Neural cell (in vitro differentiated cells): ENCODE results near the gene LPIN1. TPM values are rescaled to one million over a fixed set of nuclear protein-coding genes. Genes with fewer than 3 reads are reported as not detected.
"Not testable (repeated sequence)": the region's sequence is repeated elsewhere in the genome, so short reads cannot be mapped to it uniquely, and the experiment has no call there.

Experiments used
- H2AFZ ChIP-seq: fragments of 200-600, 300-800 bp; sonication (generic), shearing (Covaris generic); 2 replicates; pipeline ENCODE4 v1.6.0; 2014; ENCODE audit warnings: low read depth, mild to moderate bottlenecking, antibody characterized with exemption, low read length, moderate library complexity
- H3F3A ChIP-seq: fragments of 200-600 bp; shearing (Covaris generic); 2 replicates; pipeline ENCODE4 v1.6.1; 2016; ENCODE audit warnings: mild to moderate bottlenecking, moderate library complexity, mixed read lengths, antibody characterized with exemption, low read length; ENCODE audit not compliant: insufficient read depth, poor library complexity, severe bottlenecking
- H3K27ac ChIP-seq: fragments of 200-600, 300-800 bp; sonication (generic), shearing (Covaris generic); 2 replicates; pipeline ENCODE4 v1.5.1; 2014; ENCODE audit warnings: mild to moderate bottlenecking, low read length, moderate library complexity
- H3K27me3 ChIP-seq: fragments of 300-800, 200-600 bp; sonication (generic), shearing (Covaris generic); 2 replicates; pipeline ENCODE4 v1.6.0; 2014; ENCODE audit warnings: mild to moderate bottlenecking, low read depth, low read length, moderate library complexity; ENCODE audit not compliant: insufficient read depth
- H3K36me3 ChIP-seq: fragments of 300-800, 200-600 bp; sonication (generic), shearing (Covaris generic); 2 replicates; pipeline ENCODE4 v1.5.1; 2014; ENCODE audit warnings: mild to moderate bottlenecking, antibody characterized with exemption, low read length, moderate library complexity; ENCODE audit not compliant: insufficient read depth
- H3K4me2 ChIP-seq: fragments of 300-800, 200-600 bp; sonication (generic), shearing (Covaris generic); 2 replicates; pipeline ENCODE4 v1.6.0; 2014; ENCODE audit warnings: mild to moderate bottlenecking, low read length
- H3K4me3 ChIP-seq: fragments of 300-800, 200-600 bp; sonication (generic), shearing (Covaris generic); 2 replicates; pipeline ENCODE4 v1.5.1; 2014; ENCODE audit warnings: mild to moderate bottlenecking, low read length, moderate library complexity
- H3K79me2 ChIP-seq: fragments of 200-600 bp; shearing (Covaris generic); replicated peaks from 2 replicates; pipeline ENCODE4 v1.6.0; 2014; ENCODE audit warnings: mild to moderate bottlenecking, low read length, moderate library complexity; ENCODE audit not compliant: insufficient read depth
- H3K9ac ChIP-seq: fragments of 300-800, 200-600 bp; sonication (generic), shearing (Covaris generic); 2 replicates; pipeline ENCODE4 v1.6.1; 2016; ENCODE audit warnings: mild to moderate bottlenecking, low read length, mixed read lengths
- H3K9me2 ChIP-seq: fragments of 200-600 bp; shearing (Covaris generic); 2 replicates; pipeline ENCODE4 v1.6.1; 2016; ENCODE audit warnings: mild to moderate bottlenecking, low read length, mixed read lengths; ENCODE audit not compliant: insufficient read depth
- H3K9me3 ChIP-seq: fragments of 200-600, 300-800 bp; sonication (generic), shearing (Covaris generic); 2 replicates; pipeline ENCODE4 v1.6.1; 2016; ENCODE audit warnings: mild to moderate bottlenecking, mixed run types, low read length, moderate library complexity, mixed read lengths
- H4K20me1 ChIP-seq: fragments of 200-600 bp; shearing (Covaris generic); 2 replicates; pipeline ENCODE4 v1.6.1; 2016; ENCODE audit warnings: mild to moderate bottlenecking, mixed run types; ENCODE audit not compliant: insufficient read depth
- EP300 ChIP-seq: fragments of 450-650 bp; conservative IDR thresholded peaks from 2 replicates; pipeline ENCODE4 v1.6.1; 2014; ENCODE audit warnings: antibody characterized with exemption, mild to moderate bottlenecking, moderate library complexity; ENCODE audit not compliant: poor library complexity, severe bottlenecking
- EZH2 ChIP-seq: fragments of 200-600, 300-800 bp; shearing (Covaris generic), sonication (generic); IDR thresholded peaks from 2 replicates; pipeline ENCODE4 v1.6.1; 2014; ENCODE audit warnings: antibody characterized with exemption, low read length, borderline replicate concordance, mild to moderate bottlenecking; ENCODE audit not compliant: insufficient read depth, poor library complexity, severe bottlenecking
- MXI1 ChIP-seq: fragments of 450-650 bp; conservative IDR thresholded peaks from 2 replicates; pipeline ENCODE4 v1.6.1; 2014; ENCODE audit warnings: antibody characterized with exemption, mild to moderate bottlenecking; ENCODE audit not compliant: poor library complexity, severe bottlenecking
- POLR2AphosphoS5 ChIP-seq: IDR thresholded peaks from 2 replicates; pipeline ENCODE4 v1.6.1; 2012
- RAD21 ChIP-seq: fragments of 450-650 bp; conservative IDR thresholded peaks from 2 replicates; pipeline ENCODE4 v1.6.1; 2014; ENCODE audit warnings: antibody characterized with exemption, mild to moderate bottlenecking, moderate library complexity
- SMC3 ChIP-seq: fragments of 450-650 bp; conservative IDR thresholded peaks from 2 replicates; pipeline ENCODE4 v1.6.1; 2014; ENCODE audit warnings: antibody characterized with exemption, mild to moderate bottlenecking, moderate library complexity; ENCODE audit not compliant: poor library complexity
- TAF1 ChIP-seq: IDR thresholded peaks from 2 replicates; pipeline ENCODE4 v1.6.1; 2012; ENCODE audit warnings: low read depth
- polyA plus RNA-seq: library from polyadenylated mRNA; depleted of rRNA; stranded (reverse); fragments of >200 nt; gene quantifications from 2 replicates; pipeline ENCODE4 v1.2.3, GENCODE V29; 2014
- TF ChIP-seq, protein P1 (sequence below): fragments of 450-650 bp; IDR thresholded peaks from 2 replicates; pipeline ENCODE4 v1.5.1; 2014; ENCODE audit warnings: antibody characterized with exemption, mild to moderate bottlenecking, moderate library complexity; ENCODE audit not compliant: poor library complexity, severe bottlenecking
- TF ChIP-seq, protein P2 (sequence below): IDR thresholded peaks from 2 replicates; pipeline ENCODE4 v1.6.1; 2012; ENCODE audit warnings: borderline replicate concordance

Gene LPIN1
- polyA plus RNA-seq, 1 donor from 2014 or later = 47.5 TPM

DNA sequence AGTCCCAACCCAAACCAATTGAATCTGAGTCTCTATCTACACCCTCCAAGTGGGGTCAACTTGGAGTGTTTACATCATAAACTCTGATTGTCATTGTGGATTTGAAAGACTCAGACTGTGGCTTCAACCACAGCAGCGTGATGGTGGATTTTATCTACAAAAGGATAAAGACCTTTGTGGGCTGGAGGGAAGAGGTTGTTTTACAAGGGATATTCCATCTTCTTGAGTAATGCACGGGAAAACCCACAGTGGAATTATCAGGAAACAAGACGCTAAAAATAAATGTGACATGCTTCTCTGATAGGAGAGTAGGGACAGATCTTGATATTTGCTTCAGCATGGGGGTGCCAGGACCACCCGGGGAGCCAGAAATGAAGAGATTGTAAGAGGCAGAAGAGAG is 93.5 kb downstream of the LPIN1 start:
- H3K9ac ChIP-seq = no peak overlapping the region
- no peak for TF ChIP-seq MXI1
- no peaks in the 10 kb centered on the region for H3F3A ChIP-seq
- no peaks in the 10 kb centered on the region for H3K9me3 ChIP-seq
- H3K79me2 ChIP-seq = no peaks in the 10 kb centered on the region
- no peak overlapping the region for H3K4me3 ChIP-seq
- H3K4me2 ChIP-seq = no peak overlapping the region
- no peaks in the 10 kb centered on the region for H3K9me2 ChIP-seq
- no peaks in the 10 kb centered on the region for H3K27me3 ChIP-seq
- no peaks in the 10 kb centered on the region for H4K20me1 ChIP-seq
- no peak overlapping the region for H2AFZ ChIP-seq
- no peak overlapping the region for H3K27ac ChIP-seq
- H3K36me3 ChIP-seq = no peaks in the 10 kb centered on the region

DNA sequence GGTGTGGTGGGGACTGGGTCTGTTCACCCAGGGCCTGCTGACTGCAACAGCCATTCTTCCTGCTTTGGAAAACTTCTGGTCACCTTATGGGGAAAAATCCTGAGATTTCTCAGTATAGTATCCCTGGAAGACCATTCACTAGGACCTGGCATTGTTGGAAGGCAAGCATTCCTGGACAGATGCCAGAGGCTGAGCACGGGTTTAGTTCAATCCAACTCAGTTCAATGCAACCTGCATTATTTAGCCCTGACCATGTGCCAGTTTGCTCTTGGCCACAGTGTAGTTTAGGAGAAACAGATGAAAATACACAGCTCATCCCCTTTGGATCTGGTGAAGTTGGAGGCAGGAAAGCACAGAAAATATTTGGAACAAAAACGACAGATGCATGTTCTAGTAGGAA is 95.9 kb downstream of the LPIN1 start:
- H3K9me2 ChIP-seq = no peaks in the 10 kb centered on the region
- H3F3A ChIP-seq = no peaks in the 10 kb centered on the region
- no peaks in the 10 kb centered on the region for H3K27me3 ChIP-seq
- H2AFZ ChIP-seq = no peak overlapping the region
- H3K9me3 ChIP-seq = no peaks in the 10 kb centered on the region
- no peak overlapping the region for H3K4me2 ChIP-seq
- no peak overlapping the region for H3K27ac ChIP-seq
- H3K4me3 ChIP-seq = no peak overlapping the region
- H3K9ac ChIP-seq = no peak overlapping the region
- TF ChIP-seq MXI1 (no peak), TAF1 (no peak), EP300 (no peak), EZH2 (no peak), RAD21 (no peak), POLR2AphosphoS5 (no peak), SMC3 (no peak)
- TF ChIP-seq, protein P1, sequence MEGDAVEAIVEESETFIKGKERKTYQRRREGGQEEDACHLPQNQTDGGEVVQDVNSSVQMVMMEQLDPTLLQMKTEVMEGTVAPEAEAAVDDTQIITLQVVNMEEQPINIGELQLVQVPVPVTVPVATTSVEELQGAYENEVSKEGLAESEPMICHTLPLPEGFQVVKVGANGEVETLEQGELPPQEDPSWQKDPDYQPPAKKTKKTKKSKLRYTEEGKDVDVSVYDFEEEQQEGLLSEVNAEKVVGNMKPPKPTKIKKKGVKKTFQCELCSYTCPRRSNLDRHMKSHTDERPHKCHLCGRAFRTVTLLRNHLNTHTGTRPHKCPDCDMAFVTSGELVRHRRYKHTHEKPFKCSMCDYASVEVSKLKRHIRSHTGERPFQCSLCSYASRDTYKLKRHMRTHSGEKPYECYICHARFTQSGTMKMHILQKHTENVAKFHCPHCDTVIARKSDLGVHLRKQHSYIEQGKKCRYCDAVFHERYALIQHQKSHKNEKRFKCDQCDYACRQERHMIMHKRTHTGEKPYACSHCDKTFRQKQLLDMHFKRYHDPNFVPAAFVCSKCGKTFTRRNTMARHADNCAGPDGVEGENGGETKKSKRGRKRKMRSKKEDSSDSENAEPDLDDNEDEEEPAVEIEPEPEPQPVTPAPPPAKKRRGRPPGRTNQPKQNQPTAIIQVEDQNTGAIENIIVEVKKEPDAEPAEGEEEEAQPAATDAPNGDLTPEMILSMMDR = no peak
- TF ChIP-seq, protein P2, sequence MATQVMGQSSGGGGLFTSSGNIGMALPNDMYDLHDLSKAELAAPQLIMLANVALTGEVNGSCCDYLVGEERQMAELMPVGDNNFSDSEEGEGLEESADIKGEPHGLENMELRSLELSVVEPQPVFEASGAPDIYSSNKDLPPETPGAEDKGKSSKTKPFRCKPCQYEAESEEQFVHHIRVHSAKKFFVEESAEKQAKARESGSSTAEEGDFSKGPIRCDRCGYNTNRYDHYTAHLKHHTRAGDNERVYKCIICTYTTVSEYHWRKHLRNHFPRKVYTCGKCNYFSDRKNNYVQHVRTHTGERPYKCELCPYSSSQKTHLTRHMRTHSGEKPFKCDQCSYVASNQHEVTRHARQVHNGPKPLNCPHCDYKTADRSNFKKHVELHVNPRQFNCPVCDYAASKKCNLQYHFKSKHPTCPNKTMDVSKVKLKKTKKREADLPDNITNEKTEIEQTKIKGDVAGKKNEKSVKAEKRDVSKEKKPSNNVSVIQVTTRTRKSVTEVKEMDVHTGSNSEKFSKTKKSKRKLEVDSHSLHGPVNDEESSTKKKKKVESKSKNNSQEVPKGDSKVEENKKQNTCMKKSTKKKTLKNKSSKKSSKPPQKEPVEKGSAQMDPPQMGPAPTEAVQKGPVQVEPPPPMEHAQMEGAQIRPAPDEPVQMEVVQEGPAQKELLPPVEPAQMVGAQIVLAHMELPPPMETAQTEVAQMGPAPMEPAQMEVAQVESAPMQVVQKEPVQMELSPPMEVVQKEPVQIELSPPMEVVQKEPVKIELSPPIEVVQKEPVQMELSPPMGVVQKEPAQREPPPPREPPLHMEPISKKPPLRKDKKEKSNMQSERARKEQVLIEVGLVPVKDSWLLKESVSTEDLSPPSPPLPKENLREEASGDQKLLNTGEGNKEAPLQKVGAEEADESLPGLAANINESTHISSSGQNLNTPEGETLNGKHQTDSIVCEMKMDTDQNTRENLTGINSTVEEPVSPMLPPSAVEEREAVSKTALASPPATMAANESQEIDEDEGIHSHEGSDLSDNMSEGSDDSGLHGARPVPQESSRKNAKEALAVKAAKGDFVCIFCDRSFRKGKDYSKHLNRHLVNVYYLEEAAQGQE = no peak
- H3K79me2 ChIP-seq = no peaks in the 10 kb centered on the region
- H3K36me3 ChIP-seq = no peaks in the 10 kb centered on the region
- no peaks in the 10 kb centered on the region for H4K20me1 ChIP-seq

DNA sequence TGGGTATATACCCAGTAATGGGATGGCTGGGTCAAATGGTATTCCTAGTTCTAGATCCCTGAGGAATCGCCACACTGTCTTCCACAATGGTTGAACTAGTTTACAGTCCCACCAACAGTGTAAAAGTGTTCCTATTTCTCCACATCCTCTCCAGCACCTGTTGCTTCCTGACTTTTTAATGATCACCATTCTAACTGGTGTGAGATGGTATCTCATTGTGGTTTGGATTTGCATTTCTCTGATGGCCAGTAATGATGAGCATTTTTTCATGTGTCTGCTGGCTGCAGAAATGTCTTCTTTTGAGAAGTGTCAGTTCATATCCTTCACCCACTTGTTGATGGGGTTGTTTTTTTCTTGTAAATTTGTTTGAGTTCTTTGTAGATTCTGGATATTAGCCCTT is 98.4 kb downstream of the LPIN1 start:
- H3K9me3 ChIP-seq, H3K27me3 ChIP-seq, H3K4me3 ChIP-seq, H4K20me1 ChIP-seq, H3K9ac ChIP-seq, H3K79me2 ChIP-seq, H3F3A ChIP-seq, H2AFZ ChIP-seq, H3K9me2 ChIP-seq, H3K27ac ChIP-seq, H3K4me2 ChIP-seq, H3K36me3 ChIP-seq: not testable (repeated sequence)

DNA sequence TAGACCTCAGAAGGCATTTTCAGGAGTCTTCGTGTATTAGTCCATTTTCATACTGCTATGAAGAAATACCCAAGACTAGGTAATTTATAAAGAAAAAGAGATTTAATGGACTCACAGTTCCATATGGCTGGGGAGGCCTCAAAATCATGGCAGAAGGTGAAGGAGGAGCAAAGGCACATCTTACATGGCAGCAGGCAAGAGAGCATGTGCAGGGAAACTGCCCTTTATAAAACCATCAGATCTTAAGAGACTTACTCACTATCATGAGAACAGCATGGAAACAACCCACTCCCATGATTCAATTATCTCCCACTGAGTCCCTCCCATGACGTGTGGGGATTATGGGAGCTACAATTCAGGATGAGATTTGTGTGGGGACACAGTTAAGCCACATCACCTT is 101.5 kb downstream of the LPIN1 start:
- not testable (repeated sequence) for H3K27ac ChIP-seq, H3K4me2 ChIP-seq, H3K79me2 ChIP-seq, H3K9me3 ChIP-seq, H3F3A ChIP-seq, H2AFZ ChIP-seq, H3K36me3 ChIP-seq, H3K4me3 ChIP-seq, H3K9me2 ChIP-seq, H3K27me3 ChIP-seq, H4K20me1 ChIP-seq, H3K9ac ChIP-seq
